Endothelial cell of umbilical vein (primary cell): ENCODE results near the gene TCERG1L. TPM values are rescaled to one million over a fixed set of nuclear protein-coding genes. Genes with fewer than 3 reads are reported as not detected.

Source experiments
- BruUV-seq: library from RNA; stranded (reverse); fragments of 400-500 nt; replicated peaks from 2 replicates; lab custom pipeline; 2021; lab: Mats Ljungman, UMichigan
- CTCF ChIA-PET: fragments of 300-600, 350-600 bp; sonication (Branson Sonifier 250); formaldehyde crosslinking; loops from one replicate; lab custom pipeline; 2021; ENCODE audit warnings: antibody characterized with exemption, inconsistent platforms; lab: Charles Lee
- POLR2A ChIA-PET: fragments of 300-600, 350-600 bp; sonication (Branson Sonifier 250); formaldehyde crosslinking; loops from one replicate; lab custom pipeline; 2021; ENCODE audit warnings: antibody characterized with exemption, inconsistent platforms; lab: Charles Lee
- DNase-seq: peaks from one replicate; pipeline ENCODE4 v3.0.0-alpha.2; 2011; ENCODE audit warnings: low read depth, low spot score
- FAIRE-seq: peaks from 2 replicates; lab custom pipeline; 2011; peaks lifted over from hg19 to GRCh38; lab: Jason Lieb, UNC
- H2AFZ ChIP-seq: 2 replicates; pipeline ENCODE4 v1.6.0; 2012; ENCODE audit warnings: low read depth, low read length, control low read depth, inconsistent platforms
- H3K27ac ChIP-seq: 2 replicates; pipeline ENCODE4 v1.5.1; 2011; ENCODE audit warnings: low read depth, mild to moderate bottlenecking, control low read depth, low read length, moderate library complexity; ENCODE audit not compliant: insufficient read depth
- H3K27me3 ChIP-seq, 2 experiments: 2 replicates each; pipeline versions ENCODE4 v1.6.0 to v1.6.1; 2011; ENCODE audit warnings: low read length in 2 of 2, mixed read lengths in 1 of 2; ENCODE audit not compliant: control insufficient read depth in 2 of 2, insufficient read depth in 2 of 2
- H3K36me3 ChIP-seq, 2 experiments: 2 replicates in 1 of 2; 3 replicates in 1 of 2; pipeline ENCODE4 v1.5.1; 2011; ENCODE audit warnings: low read length in 2 of 2, mild to moderate bottlenecking in 1 of 2, moderate library complexity in 1 of 2; ENCODE audit not compliant: control insufficient read depth in 2 of 2, insufficient read depth in 2 of 2; ENCODE audit errors: extremely low read depth in 1 of 2
- H3K4me1 ChIP-seq: 3 replicates; pipeline ENCODE4 v1.5.1; 2011; ENCODE audit warnings: mild to moderate bottlenecking, low read length; ENCODE audit not compliant: control insufficient read depth, insufficient read depth; ENCODE audit errors: extremely low read depth
- H3K4me2 ChIP-seq: 2 replicates; pipeline ENCODE4 v1.6.1; 2011; ENCODE audit warnings: low read length, control low read depth, mixed read lengths; ENCODE audit not compliant: insufficient read depth
- H3K4me3 ChIP-seq, 3 experiments: fragments of 200-600 bp in 1 of 3; sonication (generic), shearing (Covaris generic) in 1 of 3; replicated peaks in 1 of 3; 2 replicates each; pipeline ENCODE4 v1.5.1; 2011 to 2016; ENCODE audit warnings: control low read depth in 3 of 3, low read length in 3 of 3, mild to moderate bottlenecking in 2 of 3, inconsistent platforms in 1 of 3, low read depth in 1 of 3, moderate library complexity in 1 of 3; ENCODE audit not compliant: insufficient read depth in 1 of 3
- H3K79me2 ChIP-seq: 2 replicates; pipeline ENCODE4 v1.6.0; 2012; ENCODE audit warnings: low read length, inconsistent platforms; ENCODE audit not compliant: control insufficient read depth, insufficient read depth
- H3K9ac ChIP-seq: replicated peaks from 2 replicates; pipeline ENCODE3; 2011; ENCODE audit warnings: low read length, control low read depth; ENCODE audit not compliant: insufficient read depth; ENCODE audit errors: extremely low read depth
- H3K9me1 ChIP-seq: replicated peaks from 3 replicates; pipeline ENCODE4 v1.6.0; 2011; ENCODE audit warnings: mild to moderate bottlenecking, low read length; ENCODE audit not compliant: control insufficient read depth, insufficient read depth; ENCODE audit errors: extremely low read depth
- H3K9me3 ChIP-seq: replicated peaks from 2 replicates; pipeline ENCODE4 v1.5.1; 2012; ENCODE audit warnings: low read length, inconsistent platforms; ENCODE audit not compliant: control insufficient read depth, insufficient read depth
- H4K20me1 ChIP-seq: replicated peaks from 2 replicates; pipeline ENCODE3; 2011; ENCODE audit warnings: mild to moderate bottlenecking, low read length; ENCODE audit not compliant: control insufficient read depth, insufficient read depth; ENCODE audit errors: extremely low read depth
- CTCF ChIP-seq, 2 donors: IDR thresholded peaks; 1 replicate in 1 of 2; 2 replicates in 1 of 2; pipeline ENCODE4 v1.5.1; 2011; ENCODE audit warnings: low read length in 2 of 2, mild to moderate bottlenecking in 2 of 2, moderate library complexity in 2 of 2, control low read depth in 1 of 2, inconsistent platforms in 1 of 2, low read depth in 1 of 2; ENCODE audit not compliant: insufficient read depth in 1 of 2; ENCODE audit errors: extremely low read depth in 1 of 2
- EZH2 ChIP-seq: IDR thresholded peaks from 2 replicates; pipeline ENCODE4 v1.6.1; 2012; ENCODE audit warnings: borderline replicate concordance, low read depth, mild to moderate bottlenecking, moderate library complexity, low read length, inconsistent platforms; ENCODE audit not compliant: severe bottlenecking
- FOS ChIP-seq: IDR thresholded peaks from 2 replicates; pipeline ENCODE4 v1.6.1; 2011; ENCODE audit warnings: mild to moderate bottlenecking, low read length, moderate library complexity, borderline replicate concordance; ENCODE audit not compliant: insufficient read depth
- GATA2 ChIP-seq: IDR thresholded peaks from 2 replicates; pipeline ENCODE4 v1.7.0; 2011; ENCODE audit warnings: low read depth, mild to moderate bottlenecking, moderate library complexity, mixed read lengths, low read length; ENCODE audit not compliant: insufficient read length, insufficient read depth
- JUN ChIP-seq: IDR thresholded peaks from 2 replicates; pipeline ENCODE4 v1.6.1; 2011; ENCODE audit warnings: borderline replicate concordance, low read depth; ENCODE audit not compliant: insufficient read length, insufficient read depth
- MYC ChIP-seq: IDR thresholded peaks from one replicate; pipeline ENCODE4 v1.6.1; 2011; ENCODE audit warnings: mild to moderate bottlenecking, low read depth, low read length
- POLR2A ChIP-seq: IDR thresholded peaks from 2 replicates; pipeline ENCODE4 v1.6.1; 2012; ENCODE audit warnings: low read depth, mild to moderate bottlenecking, control low read depth, low read length
- POLR2AphosphoS5 ChIP-seq: IDR thresholded peaks from 2 replicates; pipeline ENCODE4 v1.6.1; 2012; ENCODE audit warnings: low read depth, mild to moderate bottlenecking, control low read depth, low read length, moderate library complexity; ENCODE audit not compliant: insufficient read depth
- dilution Hi-C: fragments of 300-500 bp; cut with MboI; formaldehyde crosslinking; loops from one replicate; pipeline ENCODE4 v1.15.0; 2019; ENCODE audit warnings: low sequenced_read_pairs; ENCODE audit not compliant: extremely low pct_ligation_motif_present
- intact Hi-C: fragments of 100-400 bp; cut with micrococcal nuclease; formaldehyde crosslinking; loops from one replicate; pipeline ENCODE4 v1.10.0; 2022
- polyA plus RNA-seq, 4 experiments: library from polyadenylated mRNA; depleted of rRNA in 3 of 4; stranded (reverse) in 3 of 4; unstranded in 1 of 4; fragments of >200 nt; gene quantifications; 2 replicates each; pipeline versions ENCODE4 v1.2.1 to v1.2.3, GENCODE V29; 2011 to 2012; ENCODE audit warnings: missing spikeins in 1 of 4
- total RNA-seq: library from RNA; stranded (reverse); gene quantifications from 2 replicates; pipeline ENCODE4 v1.2.3, GENCODE V29; 2021
- TF ChIP-seq, protein P1 (sequence below): IDR thresholded peaks from 2 replicates; pipeline ENCODE4 v1.6.1; 2011; ENCODE audit not compliant: insufficient read depth, insufficient read length

Gene TCERG1L
- total and polyA plus RNA-seq, 2 donors (not counting 3 experiments of a cell fraction or from before 2014, with no cell fraction given): not detected

DNA sequence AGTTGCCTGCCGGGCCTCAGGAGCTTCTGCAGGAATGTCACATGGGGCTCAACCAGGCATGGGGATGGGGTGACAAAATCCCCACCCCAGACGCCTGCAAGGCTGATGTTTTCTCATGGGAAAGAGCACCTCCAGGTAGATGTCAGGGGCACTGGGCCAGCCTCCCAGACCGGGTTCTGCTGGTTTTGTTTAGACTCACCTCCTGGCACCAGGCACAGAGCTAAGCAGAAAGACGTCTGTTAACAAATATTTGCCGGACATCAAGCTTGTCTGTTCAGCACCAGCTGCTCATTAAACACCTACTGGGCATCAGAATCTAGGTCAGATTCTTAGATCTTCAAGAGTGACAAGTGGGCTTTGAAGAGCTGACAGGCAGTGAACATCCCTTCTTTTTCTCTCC lies 34.9 kb upstream of the TCERG1L start:
- intact Hi-C loops (no loop called here), dilution Hi-C loops (no loop called here)
- BruUV-seq: no TSS peak
- Histone ChIP-seq H3K4me3 (no peak overlapping the region), H3K9ac (no peak overlapping the region), H3K79me2 (no peaks in the 10 kb centered on the region), H3K36me3 (no peaks in the 10 kb centered on the region), H3K4me1 (no peaks in the 10 kb centered on the region), H3K27me3 (no peaks in the 10 kb centered on the region), H3K4me2 (no peak overlapping the region), H4K20me1 (no peaks in the 10 kb centered on the region), H3K9me3 (peaks cover 5% of the 10 kb centered on the region), H3K9me1 (no peaks in the 10 kb centered on the region), H2AFZ (no peak overlapping the region), H3K27ac (no peak overlapping the region)
- ChIA-PET CTCF (no interaction called here), POLR2A (no interaction called here)
- no peak for FAIRE-seq
- TF ChIP-seq EZH2: no peak
- TF ChIP-seq CTCF (IDR thresholded peaks at IDR 0.05; ENCODE audit: extremely low read depth in 1 of 2, insufficient read depth in 1 of 2, low read depth in 1 of 2, low read length in 2 of 2): no peak
- TF ChIP-seq, protein P1, sequence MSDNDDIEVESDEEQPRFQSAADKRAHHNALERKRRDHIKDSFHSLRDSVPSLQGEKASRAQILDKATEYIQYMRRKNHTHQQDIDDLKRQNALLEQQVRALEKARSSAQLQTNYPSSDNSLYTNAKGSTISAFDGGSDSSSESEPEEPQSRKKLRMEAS: no peak
- no peak for TF ChIP-seq JUN
- TF ChIP-seq FOS: no peak
- no peak for TF ChIP-seq GATA2
- TF ChIP-seq POLR2A: no peak
- no peak for TF ChIP-seq MYC
- TF ChIP-seq POLR2AphosphoS5: no peak
- no peak for DNase-seq
